Motor neuron (in vitro differentiated cells): Measurements from ENCODE around the gene CAPZA2. TPM values are rescaled to one million over a fixed set of nuclear protein-coding genes. Genes with fewer than 3 reads are reported as not detected.

Experiments
- ATAC-seq, 8 experiments: fragments of 200-7000 bp; cut with Tn5 transposase; replicated peaks in 6 of 8; 2 replicates each; pipeline ENCODE4 v1.8.0; 2021; ENCODE audit warnings: mild to moderate bottlenecking in 8 of 8, moderate library complexity in 8 of 8
- H3K27ac ChIP-seq, 2 donors: fragments of 250-450 bp; sonication (Bioruptor Pico); 2 replicates each; pipeline ENCODE4 v1.9.0; 2021; ENCODE audit warnings: antibody characterized with exemption in 2 of 2, mild to moderate bottlenecking in 2 of 2, moderate library complexity in 1 of 2
- H3K4me1 ChIP-seq, 2 donors: fragments of 250-450 bp; sonication (Bioruptor Pico); replicated peaks in 1 of 2; 2 replicates each; pipeline ENCODE4 v1.6.1; 2021; ENCODE audit warnings: antibody characterized with exemption in 2 of 2, mild to moderate bottlenecking in 2 of 2, moderate library complexity in 1 of 2
- H3K4me3 ChIP-seq, 5 donors: fragments of 250-450 bp; sonication (Bioruptor Pico); 2 replicates each; pipeline ENCODE4 v1.9.0; 2021; ENCODE audit warnings: antibody characterized with exemption in 5 of 5, mild to moderate bottlenecking in 5 of 5, moderate library complexity in 4 of 5
- WGBS, 10 experiments: fragments of 450-650 bp; shearing (Covaris generic); methylation state at CpG; one replicate each; pipeline ENCODE4 v1.0.0; 2022; 5-methylcytosine and 5-hydroxymethylcytosine counted together
- in situ Hi-C, 9 experiments: fragments of 400-800 bp; cut with MboI; loops; one replicate each; pipeline ENCODE4 v1.15.0; 2021; ENCODE audit warnings: low sequenced_read_pairs in 9 of 9, low pct_unique_long_range_greater_than_20kb in 2 of 9; ENCODE audit not compliant: unreplicated experiment in 9 of 9
- total RNA-seq, 8 experiments: library from RNA; unstranded; fragments of 300-600 nt; gene quantifications; 2 replicates each; pipeline versions ENCODE4 v1.2.3 to v1.2.4, GENCODE V29; 2022

Gene CAPZA2
- total RNA-seq, 8 experiments from 2014 or later: 62.1 to 138 (median 91.1) TPM

DNA sequence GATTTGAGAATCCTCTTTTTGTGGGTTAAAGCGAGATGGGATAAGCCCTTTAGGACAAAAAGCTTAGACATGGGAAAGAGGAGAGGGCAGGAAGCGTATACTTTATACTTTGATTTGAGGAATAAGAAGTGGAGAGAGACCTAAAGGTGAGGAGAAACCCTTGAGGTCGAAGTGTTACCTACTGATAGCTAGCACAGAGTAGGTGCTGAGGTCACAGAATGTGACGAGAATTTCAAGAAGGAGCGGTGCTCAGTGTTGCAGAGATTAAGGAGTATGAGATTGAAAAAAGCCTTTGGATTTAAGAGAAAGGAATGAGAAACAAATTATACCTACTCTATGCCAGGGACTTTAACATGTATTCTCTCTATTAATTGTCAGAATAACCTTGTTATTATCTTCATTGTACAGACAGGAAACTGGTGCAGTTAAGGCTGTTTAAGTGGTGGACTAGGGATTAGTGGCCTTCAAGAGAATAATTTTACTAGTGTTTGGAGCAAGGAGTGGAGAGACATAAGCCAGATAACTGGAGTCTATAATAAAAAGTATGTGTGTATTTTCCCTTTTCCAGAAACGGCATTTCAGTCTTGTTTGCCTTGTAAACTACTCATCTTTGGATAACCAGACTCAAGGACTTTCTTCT is 8.8 kb downstream of the CAPZA2 start:
- H3K27ac ChIP-seq: no peak overlapping the region
- WGBS, 10 experiments: 89 to 100% (median 94%) methylated on average over 3 to 6 of the region's 6 CpGs; no CpG with 5 or more reads in 1 of the 10 experiments

DNA sequence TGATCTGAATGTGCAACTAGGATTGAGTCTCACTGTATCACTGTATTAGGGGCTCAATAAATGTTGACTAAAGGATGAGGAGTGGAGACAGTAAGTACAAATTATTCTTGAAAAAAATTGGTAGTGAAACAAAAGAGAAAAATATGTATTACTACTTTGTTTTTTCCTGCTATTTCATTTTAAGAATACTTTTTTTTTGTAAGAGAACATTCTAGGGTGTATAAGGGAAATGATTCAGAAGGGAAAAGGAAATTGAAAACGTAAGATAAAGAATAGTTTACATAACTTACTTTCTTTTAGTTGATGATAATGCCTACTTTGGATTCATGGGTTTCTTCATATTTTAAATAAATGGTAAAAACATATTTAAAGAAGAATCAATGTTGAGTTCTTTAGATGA is 9.6 kb downstream of the CAPZA2 start:
- no peak for ATAC-seq
- H3K27ac ChIP-seq: no peak overlapping the region
- 31 to 100% (median 75%) methylated on average over 1 of the region's 1 CpG; no CpG with 5 or more reads in 1 of the 10 experiments for whole genome bisulfite sequencing, 10 experiments
- in situ Hi-C loops: no loop called here
- H3K4me1 ChIP-seq: no peaks in the 10 kb centered on the region
- no peak overlapping the region for H3K4me3 ChIP-seq

More for the DNA sequence above, 8.8 kb downstream of the CAPZA2 start:
- no peak for ATAC-seq
- in situ Hi-C loops: no loop called here
- Histone ChIP-seq H3K4me3 (no peak overlapping the region), H3K4me1 (no peaks in the 10 kb centered on the region)

DNA sequence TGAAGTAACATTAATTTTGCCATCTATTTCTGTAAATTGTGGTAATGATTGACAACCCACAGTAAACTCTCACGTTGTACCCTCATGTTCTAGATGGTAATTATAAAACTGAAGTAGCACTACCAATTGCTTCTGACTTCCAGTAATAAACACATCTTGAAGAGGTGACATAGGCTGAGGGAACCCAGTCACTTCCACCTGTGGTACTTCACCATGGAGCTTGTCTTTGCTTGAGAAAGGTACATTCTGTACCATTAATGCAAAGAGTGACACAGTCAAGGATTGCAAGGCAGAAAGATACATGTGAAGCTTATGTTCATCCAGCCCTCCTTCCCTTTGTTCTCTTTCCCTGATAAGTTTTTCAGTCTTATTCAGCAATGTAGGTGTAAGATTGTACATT is 11.2 kb downstream of the CAPZA2 start:
- H3K27ac ChIP-seq: no peak overlapping the region
- 38 to 100% (median 85%) methylated on average over 1 of the region's 1 CpG; no CpG with 5 or more reads in 2 of the 10 experiments for WGBS, 10 experiments
- in situ Hi-C loops: no loop called here
- peaks cover 0 to 6% of the 10 kb centered on the region in 2 donors for H3K4me1 ChIP-seq
- ATAC-seq: no peak
- no peak overlapping the region for H3K4me3 ChIP-seq

DNA sequence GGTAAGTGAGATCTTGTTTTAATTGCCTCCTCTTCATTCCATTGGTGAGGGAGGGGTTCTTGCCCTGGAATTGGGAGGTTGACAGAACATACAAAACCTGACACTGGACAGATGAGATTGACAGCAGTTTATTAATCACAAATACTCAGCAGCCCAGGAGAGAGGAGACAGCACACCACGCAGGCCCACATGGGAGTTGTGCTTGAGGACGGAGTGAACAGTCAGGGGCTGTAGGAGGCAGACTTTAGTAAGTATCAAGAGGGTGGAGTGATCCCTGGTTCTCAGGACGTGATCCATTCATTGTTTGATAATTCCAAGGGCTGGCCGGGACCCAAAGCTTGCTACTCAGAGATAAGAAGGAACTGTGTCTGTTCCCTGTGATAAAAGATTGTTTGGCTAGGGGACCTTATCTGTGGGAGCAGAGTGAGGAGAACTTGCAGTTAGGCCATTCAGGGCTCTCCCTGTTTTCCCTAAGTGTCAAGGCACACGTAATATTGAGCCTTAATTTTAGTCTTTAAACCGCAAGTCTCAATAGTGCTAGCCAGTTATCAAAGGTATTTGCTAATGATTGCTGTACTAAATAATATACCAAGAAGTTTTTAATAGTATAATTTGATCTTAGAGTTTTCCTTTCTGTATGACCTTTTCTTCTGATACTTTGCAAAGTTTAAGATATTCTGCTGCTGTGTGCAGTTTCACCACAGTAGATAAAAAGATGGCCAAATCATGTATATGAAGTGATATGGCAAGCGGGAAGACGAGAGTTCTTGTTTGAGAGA is 14.5 kb downstream of the CAPZA2 start:
- Histone ChIP-seq H3K4me3 (no peak overlapping the region), H3K27ac (no peak overlapping the region), H3K4me1 (peaks cover 0 to 6% of the 10 kb centered on the region in 2 donors)
- 87 to 100% (median 98%) methylated on average over 2 to 6 of the region's 8 CpGs; no CpG with 5 or more reads in 1 of the 10 experiments for WGBS, 10 experiments
- in situ Hi-C loops: no loop called here
- ATAC-seq: peak in 1 of 8 experiments; percentile 23

DNA sequence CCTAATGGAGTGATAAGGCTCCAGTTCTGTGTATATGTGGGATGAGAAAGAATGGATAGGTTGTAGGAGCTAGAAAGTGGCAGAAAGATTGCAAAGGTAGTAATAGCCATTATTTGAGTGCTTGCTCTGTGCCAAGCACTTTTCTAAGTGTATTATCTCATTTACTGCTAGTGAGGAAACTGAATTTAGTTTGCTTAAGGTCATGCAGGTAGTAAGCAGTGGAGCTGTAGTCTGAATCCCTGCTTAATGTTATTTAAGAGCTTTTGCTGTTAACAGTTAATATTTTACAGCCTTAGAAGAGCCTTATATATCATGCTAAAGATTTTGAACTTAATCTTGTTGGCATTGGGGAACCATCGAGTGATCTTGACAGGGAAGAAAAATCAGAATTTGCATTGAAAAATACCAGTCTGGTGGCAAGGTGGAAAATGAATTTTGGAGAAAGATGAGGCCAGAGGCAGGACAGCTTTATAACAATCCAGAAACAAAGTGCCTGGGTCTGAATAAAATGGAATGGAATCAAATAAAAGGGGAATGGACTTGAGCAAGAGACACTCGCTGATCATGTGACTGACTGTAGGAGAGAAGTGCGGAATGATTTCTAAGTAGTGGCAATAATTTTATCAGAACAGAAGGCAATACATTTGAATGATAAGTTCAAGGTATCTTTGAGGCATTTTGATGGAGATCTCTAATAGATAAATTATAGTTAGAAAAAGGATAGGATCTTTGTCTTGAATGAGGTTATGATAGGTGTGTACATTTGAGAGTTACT is 15.2 kb downstream of the CAPZA2 start:
- Histone ChIP-seq H3K27ac (no peak overlapping the region), H3K4me3 (no peak overlapping the region), H3K4me1 (peaks cover 0 to 6% of the 10 kb centered on the region in 2 donors)
- ATAC-seq: no peak
- in situ Hi-C loops: no loop called here
- WGBS, 10 experiments: 83 to 100% (median 97%) methylated on average over 2 to 3 of the region's 3 CpGs

DNA sequence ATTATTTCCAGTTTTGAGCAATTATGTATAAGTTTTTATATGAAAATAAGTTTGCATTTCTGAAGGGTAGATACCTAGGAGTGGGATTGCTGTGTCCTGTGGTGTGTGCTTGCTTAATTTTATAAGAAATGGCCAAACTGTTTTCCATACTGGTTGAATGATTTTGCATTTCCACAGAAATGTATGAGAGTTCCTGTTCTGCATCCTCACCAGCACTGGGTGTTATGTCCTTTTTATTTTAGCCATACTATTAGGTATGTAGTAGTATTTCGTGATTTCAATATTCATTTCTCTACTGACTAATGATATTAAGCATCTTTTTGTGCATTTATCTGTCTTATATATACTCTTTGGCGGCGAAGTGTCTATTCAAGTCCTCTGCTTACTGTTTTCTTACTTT is 22.3 kb downstream of the CAPZA2 start:
- WGBS, 10 experiments: 92 to 100% (median 100%) methylated on average over 3 of the region's 3 CpGs; no CpG with 5 or more reads in 2 of the 10 experiments
- Histone ChIP-seq H3K4me1 (no peaks in the 10 kb centered on the region), H3K4me3 (no peak overlapping the region), H3K27ac (no peak overlapping the region)
- in situ Hi-C loops: no loop called here
- ATAC-seq: no peak

DNA sequence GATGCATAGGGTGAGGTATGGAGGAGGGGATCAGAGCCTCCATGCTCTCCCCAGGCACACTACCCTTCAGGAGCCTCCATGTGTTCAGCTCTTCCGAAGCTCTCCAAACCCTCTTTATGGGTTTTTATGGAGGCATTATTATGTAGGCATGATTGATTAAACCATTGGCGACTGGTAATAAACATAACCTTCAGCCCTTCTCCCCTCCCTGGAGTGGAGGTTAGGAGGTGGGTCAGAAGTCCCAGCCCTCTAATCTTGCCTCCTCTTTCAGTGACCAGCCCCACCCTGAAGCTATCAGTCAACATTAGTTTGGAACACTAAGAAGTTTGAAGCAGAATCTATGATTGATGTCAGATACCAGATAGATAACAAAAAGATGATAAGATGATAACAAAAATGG is 23.3 kb downstream of the CAPZA2 start:
- in situ Hi-C loops: no loop called here
- Histone ChIP-seq H3K4me1 (no peaks in the 10 kb centered on the region), H3K4me3 (no peak overlapping the region), H3K27ac (no peak overlapping the region)
- no peak for ATAC-seq
- WGBS, 10 experiments: 20 to 94% (median 78%) methylated on average over 1 to 2 of the region's 2 CpGs; no CpG with 5 or more reads in 5 of the 10 experiments

DNA sequence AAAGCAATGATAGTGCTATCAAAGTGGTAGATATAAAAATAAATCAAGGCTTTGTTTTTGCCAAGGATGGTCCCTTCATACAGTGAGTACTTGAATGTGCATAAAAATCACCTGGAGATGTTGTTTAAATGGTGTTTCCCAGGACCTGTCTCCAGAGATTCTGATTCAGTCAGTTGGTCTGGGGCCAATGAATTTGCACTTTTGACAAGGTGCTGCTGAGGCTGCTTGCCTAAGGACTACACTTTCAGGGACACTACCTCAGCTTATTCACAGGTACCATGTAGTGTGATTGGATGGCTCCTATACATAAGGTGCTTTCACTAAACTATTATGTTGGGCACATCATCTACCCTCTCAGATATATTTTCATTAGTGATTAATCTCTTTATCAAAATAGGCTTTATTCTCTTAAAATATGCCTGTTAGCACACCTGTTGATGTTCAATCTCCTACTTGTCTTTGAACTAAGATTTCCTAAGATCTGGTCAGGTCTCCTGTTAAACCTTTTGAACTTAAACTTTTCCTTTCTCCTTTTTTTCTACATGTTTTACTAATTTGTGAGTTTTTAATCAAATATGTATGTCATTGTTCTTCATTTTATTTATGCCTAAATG is 24.3 kb downstream of the CAPZA2 start:
- ATAC-seq: no peak
- Histone ChIP-seq H3K4me1 (no peaks in the 10 kb centered on the region), H3K27ac (no peak overlapping the region), H3K4me3 (no peak overlapping the region)
- in situ Hi-C loops: no loop called here

DNA sequence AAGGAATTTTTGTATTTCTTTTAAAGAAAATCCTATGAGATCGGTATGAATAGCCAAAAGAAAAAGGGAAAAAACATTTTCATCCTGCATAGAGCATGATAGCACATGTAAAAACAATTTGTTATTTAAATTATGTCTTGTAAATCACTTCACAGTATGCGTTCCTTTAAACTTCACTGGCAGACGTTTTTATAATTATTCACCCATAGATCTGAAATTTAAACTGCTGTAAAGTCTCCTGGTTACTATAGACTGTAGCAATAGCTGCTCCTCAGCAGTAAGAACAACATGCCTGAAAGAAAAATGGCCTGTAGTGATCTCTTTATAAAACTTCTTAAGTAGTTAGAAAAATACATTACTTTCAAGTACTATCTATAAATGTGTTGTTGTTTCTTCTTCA is 26.5 kb downstream of the CAPZA2 start:
- WGBS, 10 experiments: 7 to 100% (median 46%) methylated on average over 2 to 3 of the region's 3 CpGs
- peak in 2 of 8 experiments; percentile 16 to 47 for ATAC-seq
- H3K4me1 ChIP-seq: no peaks in the 10 kb centered on the region
- H3K27ac ChIP-seq: no peak overlapping the region
- in situ Hi-C loops: no loop called here
- H3K4me3 ChIP-seq: no peak overlapping the region

DNA sequence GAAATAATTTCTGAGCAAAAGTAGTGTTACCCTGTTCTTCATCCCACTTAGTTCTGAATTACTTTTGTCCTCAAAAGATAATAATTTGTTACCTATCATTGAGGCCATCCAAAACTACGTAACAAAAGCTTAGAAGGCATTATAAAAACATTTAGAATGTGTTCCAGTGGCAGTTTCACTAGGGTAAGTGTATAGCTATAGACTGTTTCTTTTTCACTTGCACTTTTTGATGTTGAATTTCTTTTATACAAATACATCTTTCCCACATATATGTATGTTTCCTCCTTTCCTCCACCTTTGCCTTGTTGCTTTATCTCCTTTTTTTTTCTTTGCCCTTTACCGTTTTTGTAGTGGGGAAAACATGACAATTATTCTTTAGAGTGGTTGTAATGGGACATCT is 33.5 kb downstream of the CAPZA2 start:
- WGBS, 10 experiments: 50 to 100% (median 83%) methylated on average over 1 to 2 of the region's 2 CpGs; no CpG with 5 or more reads in 1 of the 10 experiments
- no peak for ATAC-seq
- H3K4me1 ChIP-seq: peaks cover 0 to 3% of the 10 kb centered on the region in 2 donors
- in situ Hi-C loops: no loop called here
- H3K27ac ChIP-seq: no peak overlapping the region
- no peak overlapping the region for H3K4me3 ChIP-seq

DNA sequence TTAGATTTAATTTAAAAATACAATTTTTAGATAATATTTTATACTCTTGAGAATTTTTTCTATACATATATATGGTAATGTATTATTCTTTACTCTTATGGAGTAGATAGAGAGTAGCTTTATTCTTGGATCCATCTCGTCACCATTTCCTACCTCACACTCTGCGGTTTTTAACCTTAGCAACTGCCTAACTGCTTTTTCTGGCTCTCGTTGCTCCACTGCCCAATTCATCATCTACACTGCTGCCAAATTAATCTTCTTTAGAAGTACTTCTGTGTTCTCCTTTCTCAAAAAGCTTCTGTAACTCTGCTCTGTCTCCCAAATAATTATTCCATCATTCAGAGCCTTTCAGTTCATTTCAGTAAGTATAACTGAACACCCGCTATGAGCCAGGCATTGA is 35.3 kb downstream of the CAPZA2 start:
- H3K27ac ChIP-seq: no peak overlapping the region
- peaks cover 0 to 3% of the 10 kb centered on the region in 2 donors for H3K4me1 ChIP-seq
- in situ Hi-C loops: no loop called here
- H3K4me3 ChIP-seq: no peak overlapping the region
- peak in 1 of 8 experiments; percentile 67 for ATAC-seq
- 60 to 100% (median 93%) methylated on average over 1 to 4 of the region's 4 CpGs; no CpG with 5 or more reads in 1 of the 10 experiments for WGBS, 10 experiments

DNA sequence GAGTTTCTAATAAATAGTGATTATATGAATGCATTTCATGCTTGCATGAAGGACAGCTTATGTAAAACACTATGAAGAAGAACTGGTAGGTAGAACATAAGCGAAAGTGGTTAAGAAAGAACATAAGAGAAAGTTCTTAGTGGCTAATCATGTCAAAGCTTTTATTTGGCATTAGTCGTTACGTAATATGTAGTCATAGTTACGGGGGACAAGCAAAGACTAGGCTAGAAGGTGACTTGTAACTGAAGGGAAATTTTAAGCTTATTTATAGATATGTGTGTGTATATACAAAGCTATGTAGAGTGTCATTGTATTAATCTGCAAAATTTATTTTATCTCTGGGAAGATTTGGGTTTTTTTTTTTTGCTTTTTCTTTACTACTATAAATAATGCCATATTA is 36.9 kb downstream of the CAPZA2 start:
- no peak for ATAC-seq
- WGBS, 10 experiments: 80 to 100% (median 96%) methylated on average over 1 to 4 of the region's 4 CpGs
- H3K4me3 ChIP-seq: no peak overlapping the region
- H3K4me1 ChIP-seq: peaks cover 0 to 3% of the 10 kb centered on the region in 2 donors
- H3K27ac ChIP-seq: no peak overlapping the region
- in situ Hi-C loops: no loop called here

DNA sequence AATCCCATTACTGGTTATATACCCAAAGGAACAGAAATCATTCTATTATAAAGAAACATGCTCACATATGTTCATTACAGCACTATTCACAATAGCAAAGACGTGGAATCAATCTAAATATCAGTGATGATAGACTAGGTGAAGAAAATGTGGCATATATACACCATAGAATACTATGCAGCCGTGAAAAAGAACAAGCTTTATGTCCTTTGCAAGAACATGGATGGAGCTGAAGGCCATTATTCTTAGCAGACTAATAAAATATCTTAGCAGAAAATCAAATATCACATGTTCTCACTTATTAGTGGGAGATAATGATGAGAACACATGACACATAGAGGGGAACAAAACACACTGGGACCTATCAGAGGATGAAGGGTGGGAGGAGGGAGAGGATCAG is 38.8 kb downstream of the CAPZA2 start:
- ATAC-seq: no peak
- in situ Hi-C loops: no loop called here
- Histone ChIP-seq H3K27ac (no peak overlapping the region), H3K4me3 (no peak overlapping the region), H3K4me1 (peaks cover 3 to 6% of the 10 kb centered on the region in 2 donors)
- WGBS, 10 experiments: 80 to 100% (median 100%) methylated on average over 1 to 2 of the region's 2 CpGs
